Measurements from ENCODE around the gene COLEC11. TPM values are rescaled to one million over a fixed set of nuclear protein-coding genes. Genes with fewer than 3 reads are reported as not detected.

The COLEC11 gene
- total RNA-seq, 1 experiment from 2014 or later, result 0.39 TPM

GRCh38 chr2:3610881-3611505 is 16.1 kb downstream of the COLEC11 start:
- Histone ChIP-seq H3K79me2 (ENCODE audit: insufficient read depth, low read length) (no peaks in the 10 kb centered on the region), H3K23ac (ENCODE audit: insufficient read length, low read depth, low read length) (no peak overlapping the region), H4K91ac (ENCODE audit: insufficient read length, low read depth, low read length) (no peak overlapping the region), H3T11ph (ENCODE audit: low read length) (no peak overlapping the region), H4K5ac (ENCODE audit: insufficient read length, low read depth, low read length) (no peak overlapping the region), H4K20me1 (ENCODE audit: control insufficient read depth, insufficient read depth, insufficient read length) (no peaks in the 10 kb centered on the region), H3K27ac (ENCODE audit: insufficient read length, low read depth, low read length) (no peak overlapping the region), H2AK5ac (ENCODE audit: insufficient read length, low read length) (no peak overlapping the region), H2BK120ac (ENCODE audit: low read depth, low read length, poor library complexity, severe bottlenecking) (no peak overlapping the region), H3K9me3 (ENCODE audit: control insufficient read depth, low read depth, low read length) (no peaks in the 10 kb centered on the region), H3K4me1 (ENCODE audit: insufficient read depth, low read length) (no peaks in the 10 kb centered on the region), H3K4ac (ENCODE audit: low read depth, low read length) (no peak overlapping the region), H3K79me1 (ENCODE audit: insufficient read depth, low read depth, low read length, poor library complexity, severe bottlenecking) (no peaks in the 10 kb centered on the region), H2BK12ac (ENCODE audit: insufficient read length, low read depth, low read length) (no peak overlapping the region), H3K27me3 (ENCODE audit: insufficient read depth, low read length) (no peaks in the 10 kb centered on the region), H3K14ac (ENCODE audit: insufficient read depth, low read length) (no peak overlapping the region; the same call in 1 of the 2 replicates), H3K56ac (ENCODE audit: insufficient read length, low read depth, low read length) (no peak overlapping the region), H4K8ac (replicated peaks; ENCODE audit: insufficient read length, low read depth, low read length) (no peak overlapping the region), H2BK15ac (ENCODE audit: low read depth, low read length) (no peak overlapping the region), H2BK5ac (ENCODE audit: insufficient read length, low read length) (no peak overlapping the region), H3K18ac (ENCODE audit: insufficient read length, low read depth, low read length) (no peak overlapping the region), H3K4me2 (ENCODE audit: insufficient read depth, insufficient read length, low read length) (no peak overlapping the region), H3K23me2 (ENCODE audit: insufficient read length, low read depth, low read length, poor library complexity, severe bottlenecking) (no peaks in the 10 kb centered on the region), H2AFZ (ENCODE audit: low read length) (no peak overlapping the region), H3K9ac (ENCODE audit: extremely low read depth, insufficient read length, low read length) (no peak overlapping the region), H2BK20ac (ENCODE audit: low read depth, low read length, poor library complexity, severe bottlenecking) (no peak overlapping the region)
- no peak for TF ChIP-seq CTCF (conservative IDR thresholded peaks at IDR 0.05)
- Mint-ChIP-seq H3K4me1 (peaks cover 9 to 17% of the 10 kb centered on the region in 2 experiments; a peak in 3 of 4 replicates), H3K27ac (peak overlapping the region in 1 of 3 experiments; percentile 54; a peak in 1 of 7 replicates), H3K4me3 (no peak overlapping the region), H3K9me3 (peaks cover 8 to 10% of the 10 kb centered on the region in 2 experiments), H3K36me3 (ENCODE audit: insufficient read depth in 1 of 3, low read depth in 3 of 3) (peaks cover 0 to 9% (median 5%) of the 10 kb centered on the region in 3 experiments; a peak in 6 of 7 replicates), H3K27me3 (ENCODE audit: low read depth) (peaks cover 5% of the 10 kb centered on the region)
- no CpG with 5 or more reads among the region's 23 CpGs for WGBS (ENCODE audit: extremely low coverage, insufficient read length, low lambda C conversion rate)
- DNase-seq, result no peak

All from H9 (cell line).